HepG2 (cell line): ENCODE data around the gene SRSF10. TPM values are rescaled to one million over a fixed set of nuclear protein-coding genes. Genes with fewer than 3 reads are reported as not detected.

Source experiments
- ATAC-seq: fragments of 200-7000 bp; cut with Tn5 transposase; 3 replicates; pipeline ENCODE4 v1.9.1; 2020; ENCODE audit warnings: mild to moderate bottlenecking, moderate library complexity
- BruUV-seq: library from RNA; stranded (reverse); fragments of 400-500 nt; replicated peaks from 2 replicates; lab custom pipeline; 2021; lab: Mats Ljungman, UMichigan
- CTCF ChIA-PET: fragments of 300-600 bp; formaldehyde crosslinking; extraction: SDS; loops from one replicate; lab custom pipeline; 2021; ENCODE audit warnings: low total read pairs, inconsistent platforms, low intra/inter-chr PET ratio; lab: Yijun Ruan, JAX
- POLR2A ChIA-PET: fragments of 350-600 bp; sonication (Branson Sonifier 250); formaldehyde crosslinking; loops from one replicate; lab custom pipeline; 2020; ENCODE audit warnings: antibody characterized with exemption, inconsistent platforms; lab: Yijun Ruan, JAX
- DNase-seq: peaks from one replicate; pipeline ENCODE4 v3.0.0-alpha.2; 2015; ENCODE audit warnings: low spot score
- FAIRE-seq: peaks from 3 replicates; lab custom pipeline; 2011; peaks lifted over from hg19 to GRCh38; lab: Jason Lieb, UNC
- H2AFZ ChIP-seq: one replicate; pipeline ENCODE4 v1.6.1; 2011; ENCODE audit warnings: low read length, inconsistent platforms
- H3K27ac ChIP-seq: fragments of 300-600 bp; 3 replicates; pipeline ENCODE4 v1.8.0; 2011; ENCODE audit warnings: mixed run types, mild to moderate bottlenecking, mixed read lengths, low read length, inconsistent platforms; ENCODE audit not compliant: insufficient read depth; ENCODE audit errors: extremely low read length
- H3K27me3 ChIP-seq, 2 experiments: fragments of 200-600 bp in 1 of 2; 2 replicates in 1 of 2; 3 replicates in 1 of 2; pipeline versions ENCODE4 v1.6.0 to v1.8.0; 2011; ENCODE audit warnings: low read length in 2 of 2, mild to moderate bottlenecking in 2 of 2, moderate library complexity in 2 of 2, inconsistent platforms in 1 of 2; ENCODE audit not compliant: insufficient read depth in 2 of 2, control insufficient read depth in 1 of 2
- H3K36me3 ChIP-seq, 2 experiments: fragments of 200-600 bp in 1 of 2; replicated peaks in 1 of 2; 2 replicates in 1 of 2; 3 replicates in 1 of 2; pipeline versions ENCODE4 v1.5.1 to v1.8.0; 2011; ENCODE audit warnings: low read length in 2 of 2, inconsistent platforms in 1 of 2; ENCODE audit not compliant: insufficient read depth in 2 of 2, control insufficient read depth in 1 of 2
- H3K4me1 ChIP-seq: 2 replicates; pipeline ENCODE4 v1.5.1; 2012; ENCODE audit warnings: low read length, inconsistent platforms; ENCODE audit not compliant: insufficient read depth
- H3K4me2 ChIP-seq: 2 replicates; pipeline ENCODE4 v1.6.0; 2011; ENCODE audit warnings: low read depth, low read length, inconsistent platforms
- H3K4me3 ChIP-seq, 3 experiments: fragments of 200-600 bp in 1 of 3; sonication (generic), shearing (Covaris generic) in 1 of 3; replicated peaks in 1 of 3; 2 replicates each; pipeline ENCODE4 v1.5.1; 2011 to 2016; ENCODE audit warnings: low read length in 3 of 3, inconsistent platforms in 2 of 3, low read depth in 2 of 3, mild to moderate bottlenecking in 2 of 3, control low read depth in 1 of 3, mixed read lengths in 1 of 3; ENCODE audit not compliant: insufficient read depth in 1 of 3
- H3K79me2 ChIP-seq: one replicate; pipeline ENCODE4 v1.6.1; 2011; ENCODE audit warnings: low read length, inconsistent platforms; ENCODE audit not compliant: insufficient read depth
- H3K9ac ChIP-seq: 2 replicates; pipeline ENCODE4 v1.6.0; 2011; ENCODE audit warnings: mild to moderate bottlenecking, low read depth, low read length, inconsistent platforms; ENCODE audit not compliant: insufficient read depth
- H3K9me3 ChIP-seq: 2 replicates; pipeline ENCODE4 v1.5.1; 2012; ENCODE audit warnings: mild to moderate bottlenecking, low read length
- H4K20me1 ChIP-seq: 2 replicates; pipeline ENCODE4 v1.6.0; 2011; ENCODE audit warnings: inconsistent platforms, mild to moderate bottlenecking, low read length, moderate library complexity; ENCODE audit not compliant: insufficient read depth
- AGO2 ChIP-seq: fragments of 200-400 bp; formaldehyde crosslinking; optimal IDR thresholded peaks from 2 replicates; pipeline ENCODE3; 2017; ENCODE audit warnings: mild to moderate bottlenecking, low read depth, low read length, moderate library complexity
- CERS6 ChIP-seq: sonication (generic); formaldehyde crosslinking; IDR thresholded peaks from 2 replicates; pipeline ENCODE4 v1.5.0; 2020; ENCODE audit warnings: missing genetic modification reagents
- CREB1 ChIP-seq, 2 experiments: fragments of 450-650 bp in 1 of 2; IDR thresholded peaks; 2 replicates each; pipeline ENCODE4 v1.6.1; 2016 to 2017; ENCODE audit warnings: control low read depth in 1 of 2, mild to moderate bottlenecking in 1 of 2, missing compliant biosample characterization in 1 of 2, missing genetic modification characterization in 1 of 2
- HMGXB4 ChIP-seq, 2 experiments: sonication (generic) in 1 of 2; formaldehyde crosslinking in 1 of 2; IDR thresholded peaks; 2 replicates each; pipeline versions ENCODE4 v1.4.0 to v1.6.1; 2018 to 2020; ENCODE audit warnings: missing genetic modification reagents in 2 of 2, borderline replicate concordance in 1 of 2, low read depth in 1 of 2, mild to moderate bottlenecking in 1 of 2, missing biosample characterization in 1 of 2
- KDM2A ChIP-seq: sonication (generic); formaldehyde crosslinking; IDR thresholded peaks from 2 replicates; pipeline ENCODE4 v1.4.0; 2020; ENCODE audit warnings: low read depth, missing genetic modification reagents, borderline replicate concordance
- KLF16 ChIP-seq, 2 experiments: sonication (generic) in 1 of 2; formaldehyde crosslinking in 1 of 2; IDR thresholded peaks; 2 replicates each; pipeline versions ENCODE4 v1.6.1 to v1.8.0; 2016 to 2023; ENCODE audit warnings: missing genetic modification reagents in 2 of 2, missing compliant biosample characterization in 1 of 2
- MBD4 ChIP-seq: IDR thresholded peaks from 2 replicates; pipeline ENCODE4 v1.6.1; 2012; ENCODE audit warnings: low read length, inconsistent platforms, borderline replicate concordance
- NCOA2 ChIP-seq: sonication (generic); formaldehyde crosslinking; IDR thresholded peaks from 2 replicates; pipeline ENCODE4 v1.8.0; 2022; ENCODE audit warnings: inconsistent platforms
- NONO ChIP-seq, 2 experiments: fragments of 450-650 bp in 1 of 2; sonication (generic) in 1 of 2; formaldehyde crosslinking in 1 of 2; IDR thresholded peaks in 1 of 2; conservative IDR thresholded peaks in 1 of 2; 2 replicates each; pipeline versions ENCODE4 v1.6.1 to v1.8.0; 2017 to 2022; ENCODE audit warnings: mild to moderate bottlenecking in 1 of 2, missing genetic modification reagents in 1 of 2, moderate library complexity in 1 of 2
- POLR2A ChIP-seq, 2 experiments: IDR thresholded peaks; 2 replicates each; pipeline ENCODE4 v1.6.1; 2011; ENCODE audit warnings: low read depth in 2 of 2, low read length in 2 of 2, mild to moderate bottlenecking in 1 of 2, moderate library complexity in 1 of 2; ENCODE audit not compliant: insufficient read depth in 1 of 2
- POLR2AphosphoS2 ChIP-seq: IDR thresholded peaks from 2 replicates; pipeline ENCODE4 v1.6.1; 2011; ENCODE audit warnings: low read depth, low read length, improper control_type of control experiment
- POLR2AphosphoS5 ChIP-seq: IDR thresholded peaks from 2 replicates; pipeline ENCODE4 v1.6.1; 2012; ENCODE audit warnings: low read depth, low read length
- POLR2G ChIP-seq: fragments of 200-400 bp; formaldehyde crosslinking; IDR thresholded peaks from 2 replicates; pipeline ENCODE4 v1.6.1; 2018; ENCODE audit warnings: mild to moderate bottlenecking, low read depth, low read length, moderate library complexity
- RBM22 ChIP-seq: fragments of 200-400 bp; formaldehyde crosslinking; optimal IDR thresholded peaks from 2 replicates; pipeline ENCODE3; 2017; ENCODE audit warnings: mild to moderate bottlenecking, low read length, moderate library complexity
- ZC3H13 ChIP-seq: sonication (generic); formaldehyde crosslinking; IDR thresholded peaks from 2 replicates; pipeline ENCODE4 v1.8.1; 2023; ENCODE audit warnings: mild to moderate bottlenecking, missing genetic modification reagents, moderate library complexity
- ZNF567 ChIP-seq: sonication (generic); formaldehyde crosslinking; IDR thresholded peaks from 2 replicates; pipeline ENCODE4 v1.8.1; 2023; ENCODE audit warnings: mild to moderate bottlenecking, missing genetic modification reagents, borderline replicate concordance
- WGBS: methylation state at CpG from one replicate; pipeline ENCODE4 v1.1.6; 2017; ENCODE audit warnings: low lambda C conversion rate; 5-methylcytosine and 5-hydroxymethylcytosine counted together
- in situ Hi-C: cut with HindIII; loops from 2 replicates; pipeline ENCODE4 v1.10.0; 2017; ENCODE audit warnings: low pct_unique_long_range_greater_than_20kb; ENCODE audit not compliant: extremely low pct_ligation_motif_present
- intact Hi-C: fragments of 100-400 bp; cut with micrococcal nuclease; formaldehyde crosslinking; loops from one replicate; pipeline ENCODE4 v1.10.0; 2022; ENCODE audit not compliant: unreplicated experiment
- polyA plus RNA-seq, 8 experiments: library from polyadenylated mRNA; depleted of rRNA in 3 of 8; stranded (reverse) in 7 of 8; unstranded in 1 of 8; fragments of >200 nt; fragmentation: Illumina TruSeq in 4 of 8; extraction: Trizol in 4 of 8; gene quantifications; 2 replicates each; pipeline versions ENCODE4 v1.2.1 to v1.2.3, GENCODE V29; 2011 to 2016; ENCODE audit warnings: low read depth in 4 of 8, missing spikeins in 1 of 8, mixed read lengths in 1 of 8; ENCODE audit not compliant: insufficient read depth in 1 of 8
- total RNA-seq, 5 experiments: library from RNA; depleted of rRNA; stranded (reverse); fragments of >200 nt; fragmentation: Illumina TruSeq; extraction: Trizol; gene quantifications; 2 replicates each; pipeline ENCODE4 v1.2.3, GENCODE V29; 2016; ENCODE audit warnings: low read depth in 1 of 5

Gene SRSF10
- total and polyA plus RNA-seq, 2 of the 13 experiments (the other 11 are each of a cell fraction or from before 2014, with no cell fraction given) = 126 to 186 TPM

DNA sequence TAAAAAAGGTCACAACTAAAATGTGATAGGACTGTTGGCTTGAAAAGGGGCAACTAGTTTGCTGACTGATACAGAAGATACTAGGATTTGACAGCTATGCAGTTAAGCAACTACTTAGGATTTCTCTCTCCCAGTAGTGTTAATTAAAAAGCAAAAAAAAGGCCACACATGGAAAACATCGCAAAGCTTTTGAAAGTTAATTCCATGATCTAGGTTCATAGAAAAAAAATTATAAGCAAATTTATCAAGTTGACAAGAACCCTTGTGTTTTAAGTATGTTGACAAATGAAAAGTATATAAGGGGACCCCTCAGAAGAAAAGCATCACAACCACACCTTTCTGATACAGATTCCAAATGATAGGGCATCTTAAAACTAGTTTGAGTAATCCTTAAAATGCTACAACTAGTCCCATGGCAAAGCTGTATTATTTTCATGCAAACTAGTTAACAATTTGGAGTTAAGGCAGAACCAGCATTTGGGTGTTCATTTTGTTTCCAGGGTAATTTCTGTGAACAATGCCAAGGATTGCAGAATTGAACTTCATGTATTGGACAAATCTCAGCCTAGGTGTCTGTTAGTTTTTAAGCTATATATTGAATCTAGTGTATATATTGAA lies 16.4 kb downstream of the SRSF10 start:
- BruUV-seq = no TSS peak
- ChIA-PET CTCF (no interaction called here), POLR2A (interaction anchor here (0.7 to 2.7 kb wide), 7 partner anchors 8 to 65 kb away, joined by 3 to 21 read pairs (median 5); partner anchors contain the start of gene SRSF10)
- Histone ChIP-seq H3K4me3 (no peak overlapping the region), H3K27me3 (peaks cover 0 to 4% of the 10 kb centered on the region in 2 experiments; a peak in 1 of 5 replicates), H3K9me3 (no peaks in the 10 kb centered on the region), H3K27ac (no peak overlapping the region), H3K36me3 (peaks cover 0 to 6% of the 10 kb centered on the region in 2 experiments; a peak in 3 of 5 replicates), H3K9ac (no peak overlapping the region), H2AFZ (no peak overlapping the region), H4K20me1 (peaks cover 21% of the 10 kb centered on the region; the same call in 1 of the 2 replicates), H3K79me2 (peaks cover 25% of the 10 kb centered on the region), H3K4me1 (0 out of 2 replicates have a peak, but pooled peaks cover 2% of the 10 kb centered on the region), H3K4me2 (no peak overlapping the region)
- DNase-seq (no peak), FAIRE-seq (no peak), ATAC-seq (no peak)
- in situ Hi-C loops (no loop called here), intact Hi-C loops (no loop called here)
- 100% methylated on average over 1 of the region's 1 CpG for WGBS
- TF ChIP-seq POLR2AphosphoS2 = peak; percentile 71; the same call in 1 of the 2 replicates
- TF ChIP-seq MBD4 = peak; percentile 93
- TF ChIP-seq NONO (IDR thresholded peaks at IDR 0.05) = no peak
- TF ChIP-seq NONO (CRISPR knock-in tag; conservative IDR thresholded peaks at IDR 0.05) = peak; percentile 55; the same call in 1 of the 2 replicates
- TF ChIP-seq CERS6 (CRISPR knock-in tag) = no peak
- TF ChIP-seq POLR2A (IDR thresholded peaks at IDR 0.05; ENCODE audit: insufficient read depth in 1 of 2, low read depth in 2 of 2, low read length in 2 of 2) = peak in 1 of 2 experiments; percentile 46; a peak in 3 of 4 replicates
- TF ChIP-seq RBM22 = peak; percentile 91
- TF ChIP-seq KDM2A (CRISPR knock-in tag) = no peak
- no peak for TF ChIP-seq CREB1 (IDR thresholded peaks at IDR 0.05)
- TF ChIP-seq CREB1 (CRISPR knock-in tag; IDR thresholded peaks at IDR 0.05) = 0 out of 2 replicates have a peak, but pooled peaks have one; percentile 4
- no peak for TF ChIP-seq ZNF567 (CRISPR knock-in tag)
- peak; percentile 49; the same call in 1 of the 2 replicates for TF ChIP-seq ZC3H13
- 0 out of 2 replicates have a peak, but pooled peaks have one; percentile 9 for TF ChIP-seq NCOA2 (CRISPR knock-in tag)
- peak; percentile 77 for TF ChIP-seq POLR2AphosphoS5
- TF ChIP-seq KLF16 (CRISPR knock-in tag; IDR thresholded peaks at IDR 0.05) = no peak
- TF ChIP-seq POLR2G = peak; percentile 73
- TF ChIP-seq AGO2 = peak; percentile 67
- TF ChIP-seq HMGXB4 (CRISPR knock-in tag; IDR thresholded peaks at IDR 0.05; ENCODE audit: borderline replicate concordance in 1 of 2, low read depth in 1 of 2) = 0 out of 4 replicates have a peak, but pooled peaks of 1 of the 2 experiments have one; percentile 20
